Measurements from ENCODE around the gene SMIM29. TPM values are rescaled to one million over a fixed set of nuclear protein-coding genes. Genes with fewer than 3 reads are reported as not detected.
"Not testable (repeated sequence)": the region's sequence is repeated elsewhere in the genome, so short reads cannot be mapped to it uniquely, and the experiment has no call there.

SMIM29 gene
- total RNA-seq, 1 donor from 2014 or later: 9.2 TPM

DNA sequence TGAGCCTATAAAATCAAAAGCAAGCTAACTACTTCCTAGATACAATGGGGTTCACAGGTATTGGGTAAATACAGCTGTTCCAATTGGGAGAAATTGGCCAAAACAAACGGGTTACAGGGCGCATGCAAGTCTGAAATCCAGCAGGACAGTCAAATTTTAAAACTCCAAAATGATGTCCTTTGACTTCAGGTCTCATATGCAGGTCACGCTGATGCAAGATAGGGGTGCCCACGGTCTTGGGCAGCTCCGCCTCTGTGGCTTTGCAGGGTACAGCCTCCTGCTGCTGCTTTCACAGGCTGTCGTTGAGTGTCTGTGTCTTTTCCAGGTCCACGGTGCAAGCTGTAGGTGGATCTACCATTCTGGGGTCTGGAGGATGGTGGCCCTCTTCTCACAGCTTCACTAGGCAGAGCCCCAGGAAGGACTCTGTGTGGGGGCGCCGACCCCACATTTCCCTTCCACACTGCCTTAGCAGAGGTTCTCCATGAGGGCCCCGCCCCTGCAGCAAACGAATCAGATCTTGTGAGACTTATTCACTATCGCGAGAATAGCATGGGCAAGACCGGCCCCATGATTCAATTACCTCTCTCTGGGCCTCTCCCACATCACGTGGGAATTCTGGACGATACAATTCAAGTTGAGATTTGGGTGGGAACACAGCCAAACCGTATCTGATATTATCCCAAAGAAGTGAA, 11.9 kb upstream of the SMIM29 start:
- intact Hi-C loops (cut with DNase I): no loop called here

DNA sequence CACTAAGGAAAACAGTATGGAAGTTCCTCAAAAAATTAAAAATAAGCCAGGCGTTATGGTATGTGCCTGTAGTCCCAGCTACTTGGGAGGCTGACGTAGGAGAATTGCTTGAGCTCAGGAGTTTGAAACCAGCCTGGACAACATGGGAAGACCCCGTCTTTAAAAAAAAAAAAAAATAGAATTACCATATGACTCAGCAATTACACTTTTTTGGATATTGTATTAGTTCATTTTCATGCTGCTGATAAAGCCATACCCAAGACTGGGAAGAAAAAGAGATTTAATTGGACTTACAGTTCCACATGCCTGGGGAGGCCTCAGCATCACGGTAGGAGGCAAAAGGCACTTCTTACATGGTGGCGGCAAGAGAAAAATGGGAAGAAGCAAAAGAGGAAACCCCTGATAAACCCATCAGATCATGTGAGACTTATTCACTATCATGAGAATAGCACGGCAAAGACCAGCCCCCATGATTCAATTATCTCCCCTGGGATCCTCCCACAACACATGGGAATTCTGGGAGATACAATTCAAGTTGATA, 10.8 kb upstream of the SMIM29 start:
- Histone ChIP-seq H3K9me3 (no peaks in the 10 kb centered on the region), H3K4me1 (no peaks in the 10 kb centered on the region), H3K27me3 (no peaks in the 10 kb centered on the region), H3K36me3 (no peaks in the 10 kb centered on the region), H3K4me3 (no peak overlapping the region), H3K27ac (no peak overlapping the region)
- intact Hi-C loops (cut with DNase I): no loop called here
- DNase-seq (ENCODE audit: low spot score in 2 of 2): no peak
- TF ChIP-seq, protein P1, sequence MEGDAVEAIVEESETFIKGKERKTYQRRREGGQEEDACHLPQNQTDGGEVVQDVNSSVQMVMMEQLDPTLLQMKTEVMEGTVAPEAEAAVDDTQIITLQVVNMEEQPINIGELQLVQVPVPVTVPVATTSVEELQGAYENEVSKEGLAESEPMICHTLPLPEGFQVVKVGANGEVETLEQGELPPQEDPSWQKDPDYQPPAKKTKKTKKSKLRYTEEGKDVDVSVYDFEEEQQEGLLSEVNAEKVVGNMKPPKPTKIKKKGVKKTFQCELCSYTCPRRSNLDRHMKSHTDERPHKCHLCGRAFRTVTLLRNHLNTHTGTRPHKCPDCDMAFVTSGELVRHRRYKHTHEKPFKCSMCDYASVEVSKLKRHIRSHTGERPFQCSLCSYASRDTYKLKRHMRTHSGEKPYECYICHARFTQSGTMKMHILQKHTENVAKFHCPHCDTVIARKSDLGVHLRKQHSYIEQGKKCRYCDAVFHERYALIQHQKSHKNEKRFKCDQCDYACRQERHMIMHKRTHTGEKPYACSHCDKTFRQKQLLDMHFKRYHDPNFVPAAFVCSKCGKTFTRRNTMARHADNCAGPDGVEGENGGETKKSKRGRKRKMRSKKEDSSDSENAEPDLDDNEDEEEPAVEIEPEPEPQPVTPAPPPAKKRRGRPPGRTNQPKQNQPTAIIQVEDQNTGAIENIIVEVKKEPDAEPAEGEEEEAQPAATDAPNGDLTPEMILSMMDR (IDR thresholded peaks at IDR 0.05): no peak

More for the DNA sequence above, 11.9 kb upstream of the SMIM29 start:
- no peak overlapping the region for H3K27ac ChIP-seq
- peak in 1 of 2 donors; percentile 54 for DNase-seq (ENCODE audit: low spot score in 2 of 2)
- TF ChIP-seq, protein P1 (IDR thresholded peaks at IDR 0.05): no peak
- no peaks in the 10 kb centered on the region for H3K36me3 ChIP-seq
- no peaks in the 10 kb centered on the region for H3K27me3 ChIP-seq
- H3K4me1 ChIP-seq: no peaks in the 10 kb centered on the region
- H3K9me3 ChIP-seq: peaks cover 0 to 5% of the 10 kb centered on the region in 2 donors
- H3K4me3 ChIP-seq: no peak overlapping the region

DNA sequence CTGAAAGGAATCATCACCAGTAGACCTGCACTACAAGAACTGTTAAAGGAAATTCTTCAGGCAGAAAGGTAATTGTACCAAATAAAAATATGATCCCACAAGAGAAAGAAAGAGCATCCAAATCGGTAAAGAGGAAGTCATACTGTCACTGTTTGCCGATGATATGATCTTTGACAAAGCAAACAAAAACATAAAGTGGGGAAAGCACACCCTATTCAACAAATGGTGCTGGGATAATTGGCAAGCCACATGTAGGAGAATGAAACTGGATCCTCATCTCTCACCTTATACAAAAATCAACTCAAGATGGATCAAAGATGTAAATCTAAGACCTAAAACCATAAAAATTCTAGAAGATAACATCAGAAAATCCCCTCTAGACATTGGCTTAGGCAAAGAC, 3.6 kb upstream of the SMIM29 start:
- H3K4me1 ChIP-seq; H3K27ac ChIP-seq; H3K36me3 ChIP-seq; H3K4me3 ChIP-seq; H3K9me3 ChIP-seq; DNase-seq (ENCODE audit: low spot score in 2 of 2); H3K27me3 ChIP-seq; intact Hi-C loops (cut with DNase I): not testable (repeated sequence)

DNA sequence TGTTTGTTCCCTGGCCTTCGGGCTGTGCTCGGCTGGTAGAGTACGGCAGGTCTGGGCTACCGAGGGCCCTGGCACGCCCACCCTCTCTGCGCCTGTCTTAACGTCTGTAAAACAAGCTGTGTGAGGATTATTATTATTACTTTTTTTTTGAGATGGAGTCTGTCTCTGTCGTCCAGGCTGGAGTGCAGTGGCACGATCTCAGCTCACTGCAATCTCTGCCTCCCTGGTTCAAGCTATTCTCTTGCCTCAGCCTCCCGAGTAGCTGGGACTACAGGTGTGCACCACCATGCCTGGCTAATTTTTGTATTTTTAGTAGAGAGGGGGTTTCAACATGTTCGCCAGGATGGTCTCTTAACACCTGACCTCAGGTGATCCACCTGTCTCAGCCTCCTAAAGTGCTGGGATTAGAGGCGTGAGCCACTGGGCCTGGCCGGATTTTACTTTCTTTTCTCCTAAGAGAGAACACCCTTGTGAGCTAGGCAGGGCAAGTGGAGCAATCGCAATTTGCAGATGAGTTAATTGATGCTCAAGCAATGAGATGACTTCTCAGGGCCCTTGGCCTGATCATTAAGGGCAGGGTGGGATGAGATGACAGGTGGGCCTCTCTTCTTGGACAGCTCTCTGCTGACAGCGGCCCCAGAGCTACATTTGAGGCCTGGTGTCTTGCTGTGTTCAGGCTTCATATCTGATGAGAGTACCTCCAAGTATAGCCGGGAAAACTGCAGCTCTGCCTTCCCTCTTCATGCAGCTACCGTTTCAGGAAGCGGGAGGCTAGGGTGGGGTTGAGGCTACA, 859 bp upstream of the SMIM29 start:
- H3K27ac ChIP-seq: peak overlapping the region; percentile 86 to 88
- peak in 1 of 2 donors; percentile 60 for DNase-seq (ENCODE audit: low spot score in 2 of 2)
- intact Hi-C loops (cut with DNase I): loop anchor here (1.0 to 10.0 kb wide), 9 partner anchors 25 to 1475 kb away; partner anchors contain the start of genes NUDT3 and SNRPC
- peak overlapping the region; percentile 73 to 89 for H3K4me3 ChIP-seq
- H3K4me1 ChIP-seq: peaks cover 0 to 9% of the 10 kb centered on the region in 2 donors
- H3K27me3 ChIP-seq: no peaks in the 10 kb centered on the region
- TF ChIP-seq, protein P1 (IDR thresholded peaks at IDR 0.05): no peak
- no peaks in the 10 kb centered on the region for H3K36me3 ChIP-seq
- no peaks in the 10 kb centered on the region for H3K9me3 ChIP-seq

DNA sequence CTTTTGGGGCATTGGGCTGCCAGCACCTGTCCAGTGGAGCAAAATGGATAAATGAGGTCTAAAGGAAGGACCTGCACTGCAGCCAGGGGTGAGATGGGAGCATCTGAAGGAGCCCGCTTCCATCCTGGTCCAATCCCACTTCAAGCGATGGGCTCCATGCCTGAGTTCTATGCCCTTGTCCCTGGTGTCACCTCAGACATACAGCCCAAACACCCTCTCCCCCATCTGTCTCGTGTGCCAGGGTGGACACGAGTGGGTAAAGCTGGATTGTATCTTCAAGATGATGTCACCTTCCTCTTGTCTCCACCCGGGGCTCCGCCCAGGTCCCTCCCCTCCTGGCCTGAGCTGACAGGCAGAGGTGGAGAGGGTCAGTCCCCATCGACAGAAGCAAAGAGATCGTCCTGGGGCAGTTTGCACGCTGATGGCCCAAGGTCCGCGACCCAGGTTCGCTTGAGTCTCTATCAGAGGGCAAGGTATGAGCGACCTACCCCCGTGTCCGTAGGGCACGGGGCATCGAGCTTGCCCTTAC, 544 bp downstream of the SMIM29 start:
- DNase-seq (ENCODE audit: low spot score in 2 of 2): peak; percentile 65 to 85
- Histone ChIP-seq H3K27ac (peak overlapping the region; percentile 81 to 86), H3K9me3 (no peaks in the 10 kb centered on the region), H3K4me1 (peaks cover 7 to 23% of the 10 kb centered on the region in 2 donors), H3K4me3 (peak overlapping the region; percentile 73 to 89), H3K27me3 (no peaks in the 10 kb centered on the region), H3K36me3 (no peaks in the 10 kb centered on the region)
- TF ChIP-seq, protein P1 (IDR thresholded peaks at IDR 0.05): no peak
- intact Hi-C loops (cut with DNase I): loop anchor here (2.0 to 10.0 kb wide), 4 partner anchors 53 to 1477 kb away; partner anchors contain the start of gene SNRPC

All from ascending aorta (tissue), 2 donors.